Measurements from ENCODE around the gene GIMAP7.

GIMAP7 gene

GRCh38 chr7:150567871-150568301 lies 53.2 kb downstream of the GIMAP7 start:
- H3K4me3 ChIP-seq (ENCODE audit: low read depth, low read length), result no peak overlapping the region
- in situ Hi-C loops (cut with HindIII; ENCODE audit: low sequenced_read_pairs), result no loop called here
- no peak for DNase-seq (ENCODE audit: low read depth)
- TF ChIP-seq CTCF (IDR thresholded peaks at IDR 0.05; ENCODE audit: low read depth, low read length, missing control alignments), result no peak

GRCh38 chr7:150568714-150569113 lies 54.0 kb downstream of the GIMAP7 start:
- in situ Hi-C loops (cut with HindIII; ENCODE audit: low sequenced_read_pairs), result no loop called here
- no peak for TF ChIP-seq CTCF (IDR thresholded peaks at IDR 0.05; ENCODE audit: low read depth, low read length, missing control alignments)
- no peak for DNase-seq (ENCODE audit: low read depth)
- H3K4me3 ChIP-seq (ENCODE audit: low read depth, low read length), result no peak overlapping the region

GRCh38 chr7:150569245-150569955 lies 54.7 kb downstream of the GIMAP7 start:
- TF ChIP-seq CTCF (IDR thresholded peaks at IDR 0.05; ENCODE audit: low read depth, low read length, missing control alignments), result no peak
- DNase-seq (ENCODE audit: low read depth), result no peak
- in situ Hi-C loops (cut with HindIII; ENCODE audit: low sequenced_read_pairs), result no loop called here
- no peak overlapping the region for H3K4me3 ChIP-seq (ENCODE audit: low read depth, low read length)
